Endothelial cell of umbilical vein (primary cell): ENCODE data around the gene HUNK. TPM values are rescaled to one million over a fixed set of nuclear protein-coding genes. Genes with fewer than 3 reads are reported as not detected.

ENCODE experiments used
- BruUV-seq: library from RNA; stranded (reverse); fragments of 400-500 nt; replicated peaks from 2 replicates; lab custom pipeline; 2021; lab: Mats Ljungman, UMichigan
- CTCF ChIA-PET: fragments of 300-600, 350-600 bp; sonication (Branson Sonifier 250); formaldehyde crosslinking; loops from one replicate; lab custom pipeline; 2021; ENCODE audit warnings: antibody characterized with exemption, inconsistent platforms; lab: Charles Lee
- POLR2A ChIA-PET: fragments of 300-600, 350-600 bp; sonication (Branson Sonifier 250); formaldehyde crosslinking; loops from one replicate; lab custom pipeline; 2021; ENCODE audit warnings: antibody characterized with exemption, inconsistent platforms; lab: Charles Lee
- DNase-seq: peaks from one replicate; pipeline ENCODE4 v3.0.0-alpha.2; 2011; ENCODE audit warnings: low read depth, low spot score
- FAIRE-seq: peaks from 2 replicates; lab custom pipeline; 2011; peaks lifted over from hg19 to GRCh38; lab: Jason Lieb, UNC
- H2AFZ ChIP-seq: 2 replicates; pipeline ENCODE4 v1.6.0; 2012; ENCODE audit warnings: low read depth, low read length, control low read depth, inconsistent platforms
- H3K27ac ChIP-seq: 2 replicates; pipeline ENCODE4 v1.5.1; 2011; ENCODE audit warnings: low read depth, mild to moderate bottlenecking, control low read depth, low read length, moderate library complexity; ENCODE audit not compliant: insufficient read depth
- H3K27me3 ChIP-seq, 2 experiments: 2 replicates each; pipeline versions ENCODE4 v1.6.0 to v1.6.1; 2011; ENCODE audit warnings: low read length in 2 of 2, mixed read lengths in 1 of 2; ENCODE audit not compliant: control insufficient read depth in 2 of 2, insufficient read depth in 2 of 2
- H3K36me3 ChIP-seq, 2 experiments: 2 replicates in 1 of 2; 3 replicates in 1 of 2; pipeline ENCODE4 v1.5.1; 2011; ENCODE audit warnings: low read length in 2 of 2, mild to moderate bottlenecking in 1 of 2, moderate library complexity in 1 of 2; ENCODE audit not compliant: control insufficient read depth in 2 of 2, insufficient read depth in 2 of 2; ENCODE audit errors: extremely low read depth in 1 of 2
- H3K4me1 ChIP-seq: 3 replicates; pipeline ENCODE4 v1.5.1; 2011; ENCODE audit warnings: mild to moderate bottlenecking, low read length; ENCODE audit not compliant: control insufficient read depth, insufficient read depth; ENCODE audit errors: extremely low read depth
- H3K4me2 ChIP-seq: 2 replicates; pipeline ENCODE4 v1.6.1; 2011; ENCODE audit warnings: low read length, control low read depth, mixed read lengths; ENCODE audit not compliant: insufficient read depth
- H3K4me3 ChIP-seq, 3 experiments: fragments of 200-600 bp in 1 of 3; sonication (generic), shearing (Covaris generic) in 1 of 3; replicated peaks in 1 of 3; 2 replicates each; pipeline ENCODE4 v1.5.1; 2011 to 2016; ENCODE audit warnings: control low read depth in 3 of 3, low read length in 3 of 3, mild to moderate bottlenecking in 2 of 3, inconsistent platforms in 1 of 3, low read depth in 1 of 3, moderate library complexity in 1 of 3; ENCODE audit not compliant: insufficient read depth in 1 of 3
- H3K79me2 ChIP-seq: 2 replicates; pipeline ENCODE4 v1.6.0; 2012; ENCODE audit warnings: low read length, inconsistent platforms; ENCODE audit not compliant: control insufficient read depth, insufficient read depth
- H3K9ac ChIP-seq: replicated peaks from 2 replicates; pipeline ENCODE3; 2011; ENCODE audit warnings: low read length, control low read depth; ENCODE audit not compliant: insufficient read depth; ENCODE audit errors: extremely low read depth
- H3K9me1 ChIP-seq: replicated peaks from 3 replicates; pipeline ENCODE4 v1.6.0; 2011; ENCODE audit warnings: mild to moderate bottlenecking, low read length; ENCODE audit not compliant: control insufficient read depth, insufficient read depth; ENCODE audit errors: extremely low read depth
- H3K9me3 ChIP-seq: replicated peaks from 2 replicates; pipeline ENCODE4 v1.5.1; 2012; ENCODE audit warnings: low read length, inconsistent platforms; ENCODE audit not compliant: control insufficient read depth, insufficient read depth
- H4K20me1 ChIP-seq: replicated peaks from 2 replicates; pipeline ENCODE3; 2011; ENCODE audit warnings: mild to moderate bottlenecking, low read length; ENCODE audit not compliant: control insufficient read depth, insufficient read depth; ENCODE audit errors: extremely low read depth
- CTCF ChIP-seq, 2 donors: IDR thresholded peaks; 1 replicate in 1 of 2; 2 replicates in 1 of 2; pipeline ENCODE4 v1.5.1; 2011; ENCODE audit warnings: low read length in 2 of 2, mild to moderate bottlenecking in 2 of 2, moderate library complexity in 2 of 2, control low read depth in 1 of 2, inconsistent platforms in 1 of 2, low read depth in 1 of 2; ENCODE audit not compliant: insufficient read depth in 1 of 2; ENCODE audit errors: extremely low read depth in 1 of 2
- EZH2 ChIP-seq: IDR thresholded peaks from 2 replicates; pipeline ENCODE4 v1.6.1; 2012; ENCODE audit warnings: borderline replicate concordance, low read depth, mild to moderate bottlenecking, moderate library complexity, low read length, inconsistent platforms; ENCODE audit not compliant: severe bottlenecking
- FOS ChIP-seq: IDR thresholded peaks from 2 replicates; pipeline ENCODE4 v1.6.1; 2011; ENCODE audit warnings: mild to moderate bottlenecking, low read length, moderate library complexity, borderline replicate concordance; ENCODE audit not compliant: insufficient read depth
- GATA2 ChIP-seq: IDR thresholded peaks from 2 replicates; pipeline ENCODE4 v1.7.0; 2011; ENCODE audit warnings: low read depth, mild to moderate bottlenecking, moderate library complexity, mixed read lengths, low read length; ENCODE audit not compliant: insufficient read length, insufficient read depth
- JUN ChIP-seq: IDR thresholded peaks from 2 replicates; pipeline ENCODE4 v1.6.1; 2011; ENCODE audit warnings: borderline replicate concordance, low read depth; ENCODE audit not compliant: insufficient read length, insufficient read depth
- MAX ChIP-seq: IDR thresholded peaks from 2 replicates; pipeline ENCODE4 v1.6.1; 2011; ENCODE audit not compliant: insufficient read depth, insufficient read length
- MYC ChIP-seq: IDR thresholded peaks from one replicate; pipeline ENCODE4 v1.6.1; 2011; ENCODE audit warnings: mild to moderate bottlenecking, low read depth, low read length
- POLR2A ChIP-seq: IDR thresholded peaks from 2 replicates; pipeline ENCODE4 v1.6.1; 2012; ENCODE audit warnings: low read depth, mild to moderate bottlenecking, control low read depth, low read length
- POLR2AphosphoS5 ChIP-seq: IDR thresholded peaks from 2 replicates; pipeline ENCODE4 v1.6.1; 2012; ENCODE audit warnings: low read depth, mild to moderate bottlenecking, control low read depth, low read length, moderate library complexity; ENCODE audit not compliant: insufficient read depth
- dilution Hi-C: fragments of 300-500 bp; cut with MboI; formaldehyde crosslinking; loops from one replicate; pipeline ENCODE4 v1.15.0; 2019; ENCODE audit warnings: low sequenced_read_pairs; ENCODE audit not compliant: extremely low pct_ligation_motif_present
- intact Hi-C: fragments of 100-400 bp; cut with micrococcal nuclease; formaldehyde crosslinking; loops from one replicate; pipeline ENCODE4 v1.10.0; 2022
- polyA plus RNA-seq, 4 experiments: library from polyadenylated mRNA; depleted of rRNA in 3 of 4; stranded (reverse) in 3 of 4; unstranded in 1 of 4; fragments of >200 nt; gene quantifications; 2 replicates each; pipeline versions ENCODE4 v1.2.1 to v1.2.3, GENCODE V29; 2011 to 2012; ENCODE audit warnings: missing spikeins in 1 of 4
- total RNA-seq: library from RNA; stranded (reverse); gene quantifications from 2 replicates; pipeline ENCODE4 v1.2.3, GENCODE V29; 2021

HUNK gene
- total and polyA plus RNA-seq, 2 donors (not counting 3 experiments of a cell fraction or from before 2014, with no cell fraction given) = not detected

GRCh38 chr21:31941694-31942093 is 68.9 kb downstream of the HUNK start:
- no peaks in the 10 kb centered on the region for H3K36me3 ChIP-seq
- H3K4me2 ChIP-seq = no peak overlapping the region
- DNase-seq (no peak), FAIRE-seq (no peak)
- H4K20me1 ChIP-seq = no peaks in the 10 kb centered on the region
- no peak overlapping the region for H3K4me3 ChIP-seq
- CTCF ChIA-PET = no interaction called here
- TF ChIP-seq JUN (no peak), POLR2AphosphoS5 (no peak), GATA2 (no peak), FOS (no peak)
- no peaks in the 10 kb centered on the region for H3K9me3 ChIP-seq
- no peaks in the 10 kb centered on the region for H3K4me1 ChIP-seq
- H3K9me1 ChIP-seq = no peaks in the 10 kb centered on the region
- no peak overlapping the region for H3K9ac ChIP-seq
- H3K27ac ChIP-seq = no peak overlapping the region
- intact Hi-C loops (no loop called here), dilution Hi-C loops (no loop called here)
- no peaks in the 10 kb centered on the region for H3K79me2 ChIP-seq
- no TSS peak for BruUV-seq
- H2AFZ ChIP-seq = no peak overlapping the region
- POLR2A ChIA-PET = no interaction called here
- H3K27me3 ChIP-seq = no peaks in the 10 kb centered on the region

DNA sequence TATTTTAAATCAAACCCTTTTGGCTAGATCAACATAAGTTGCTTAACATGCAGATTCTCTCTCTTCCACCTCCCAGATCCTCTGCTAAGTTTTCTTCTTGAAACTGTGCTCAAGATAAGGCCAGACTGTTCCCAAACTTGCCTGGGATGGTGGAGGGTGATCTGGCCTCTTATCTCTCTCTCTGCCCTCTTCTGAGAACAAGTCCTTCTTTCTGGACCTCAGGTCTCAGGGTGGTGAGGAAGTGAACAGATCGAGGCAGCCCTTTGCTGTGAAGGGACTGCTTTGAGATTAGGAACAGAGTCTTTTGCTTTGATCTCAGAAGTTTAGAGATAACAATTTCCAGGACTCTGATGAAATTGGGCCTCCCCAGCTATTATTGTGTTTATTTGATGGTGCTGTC is 70.7 kb downstream of the HUNK start:
- POLR2A ChIA-PET = no interaction called here
- H3K4me3 ChIP-seq = no peak overlapping the region
- FAIRE-seq (no peak), DNase-seq (no peak)
- intact Hi-C loops (no loop called here), dilution Hi-C loops (no loop called here)
- H2AFZ ChIP-seq = no peak overlapping the region
- H3K79me2 ChIP-seq = no peaks in the 10 kb centered on the region
- H3K9me1 ChIP-seq = no peaks in the 10 kb centered on the region
- H4K20me1 ChIP-seq = no peaks in the 10 kb centered on the region
- H3K27me3 ChIP-seq = no peaks in the 10 kb centered on the region
- BruUV-seq = no TSS peak
- no peaks in the 10 kb centered on the region for H3K36me3 ChIP-seq
- CTCF ChIA-PET = no interaction called here
- TF ChIP-seq CTCF (IDR thresholded peaks at IDR 0.05; ENCODE audit: extremely low read depth in 1 of 2, insufficient read depth in 1 of 2, low read depth in 1 of 2, low read length in 2 of 2) (no peak), POLR2AphosphoS5 (no peak), FOS (no peak), GATA2 (no peak), MAX (no peak), EZH2 (no peak), MYC (no peak), POLR2A (no peak), JUN (no peak)
- no peaks in the 10 kb centered on the region for H3K4me1 ChIP-seq
- no peaks in the 10 kb centered on the region for H3K9me3 ChIP-seq
- H3K4me2 ChIP-seq = no peak overlapping the region
- no peak overlapping the region for H3K9ac ChIP-seq
- H3K27ac ChIP-seq = no peak overlapping the region
